ENCODE results near the gene DROSHA. TPM values are rescaled to one million over a fixed set of nuclear protein-coding genes. Genes with fewer than 3 reads are reported as not detected.

Gene DROSHA
- total and polyA plus RNA-seq, 10 of the 15 experiments (the other 5 are each of a cell fraction or from before 2014, with no cell fraction given) = 27.9 to 55.0 (median 37.6) TPM

GRCh38 chr5:31434898-31435297 is 97.0 kb downstream of the DROSHA start:
- Histone ChIP-seq H3K79me2 (ENCODE audit: control insufficient read depth, insufficient read depth, low read length) (no peaks in the 10 kb centered on the region), H3K36me3 (ENCODE audit: control insufficient read depth in 2 of 2, insufficient read depth in 2 of 2, low read length in 1 of 2) (peaks cover 0 to 14% of the 10 kb centered on the region in 2 experiments; a peak in 2 of 4 replicates), H2AFZ (ENCODE audit: control insufficient read depth, low read depth, low read length) (no peak overlapping the region), H4K20me1 (ENCODE audit: control insufficient read depth, insufficient read depth) (no peaks in the 10 kb centered on the region), H3K4me2 (ENCODE audit: control insufficient read depth, insufficient read depth) (no peak overlapping the region), H3K27ac (ENCODE audit: control insufficient read depth, insufficient read depth) (no peak overlapping the region), H3K27me3 (replicated peaks in 1 of 2; ENCODE audit: control insufficient read depth in 2 of 2, insufficient read depth in 2 of 2, low read length in 1 of 2) (no peaks in the 10 kb centered on the region), H3K9ac (ENCODE audit: control insufficient read depth, insufficient read depth, low read length) (no peak overlapping the region), H3K4me1 (ENCODE audit: control insufficient read depth, insufficient read depth, low read length) (no peaks in the 10 kb centered on the region), H3K9me3 (replicated peaks; ENCODE audit: control insufficient read depth, insufficient read depth, low read length) (no peaks in the 10 kb centered on the region), H3K4me3 (no peak overlapping the region)
- TF ChIP-seq CEBPZ (IDR thresholded peaks at IDR 0.05; ENCODE audit: low read depth, low read length) (no peak), ZNF687 (IDR thresholded peaks at IDR 0.05) (no peak), NKRF (conservative IDR thresholded peaks at IDR 0.05) (no peak)
- no peak for DNase-seq (ENCODE audit: low read depth, low spot score)
- in situ Hi-C loops (cut with MboI) = no loop called here
- CTCF ChIA-PET = interaction anchor here (1.1 kb wide), 1 partner anchor 14 kb away, joined by 3 read pairs; no protein-coding TSS in a partner anchor
- 98% methylated on average over 2 of the region's 2 CpGs for WGBS (ENCODE audit: insufficient coverage, insufficient replicate concordance, low lambda C conversion rate, missing lambda C conversion rate)
- POLR2A ChIA-PET = no interaction called here
- SMC1A ChIA-PET (ENCODE audit: uncharacterized antibody, unreplicated experiment) = interaction anchor here (1.1 kb wide), 1 partner anchor 11 kb away, joined by 3 read pairs; no protein-coding TSS in a partner anchor
- FAIRE-seq = no peak
- BruUV-seq (replicated peaks) = no TSS peak
- RAD21 ChIA-PET (ENCODE audit: unreplicated experiment) = no interaction called here
- intact Hi-C loops (cut with micrococcal nuclease; ENCODE audit: unreplicated experiment) = no loop called here
- ATAC-seq = no peak
